K562 (cell line): ENCODE results near the gene EPHA10. TPM values are rescaled to one million over a fixed set of nuclear protein-coding genes. Genes with fewer than 3 reads are reported as not detected.

Experiments
- BRF1 ChIP-seq: IDR thresholded peaks from 3 replicates; pipeline ENCODE4 v1.6.1; 2011; ENCODE audit warnings: borderline replicate concordance, mild to moderate bottlenecking; ENCODE audit not compliant: insufficient read length; ENCODE audit errors: extremely low read depth
- CBFA2T2 ChIP-seq: fragments of 450-650 bp; conservative IDR thresholded peaks from 2 replicates; pipeline ENCODE4 v1.6.1; 2017; ENCODE audit warnings: mild to moderate bottlenecking
- CHAMP1 ChIP-seq: fragments of 450-650 bp; IDR thresholded peaks from 2 replicates; pipeline ENCODE4 v1.6.1; 2016; ENCODE audit warnings: mild to moderate bottlenecking
- CREB3 ChIP-seq: fragments of 450-650 bp; conservative IDR thresholded peaks from 2 replicates; pipeline ENCODE4 v1.6.1; 2016; ENCODE audit warnings: missing genetic modification characterization, low read depth, mild to moderate bottlenecking, missing compliant biosample characterization, moderate library complexity
- KDM1A ChIP-seq, 2 experiments: fragments of 450-650 bp; IDR thresholded peaks; 2 replicates each; pipeline ENCODE4 v1.6.1; 2016; ENCODE audit warnings: mild to moderate bottlenecking in 2 of 2
- LCOR ChIP-seq: sonication (generic); formaldehyde crosslinking; IDR thresholded peaks from 2 replicates; pipeline ENCODE4 v1.8.0; 2022; ENCODE audit warnings: mild to moderate bottlenecking, missing genetic modification reagents
- MLX ChIP-seq, 2 experiments: fragments of 450-650 bp in 1 of 2; sonication (generic) in 1 of 2; formaldehyde crosslinking; conservative IDR thresholded peaks; 2 replicates each; pipeline versions ENCODE4 v1.4.0 to v1.8.1; 2020 to 2022; ENCODE audit warnings: mild to moderate bottlenecking in 1 of 2, missing genetic modification reagents in 1 of 2
- MXD1 ChIP-seq: fragments of 250-450 bp; sonication (Bioruptor Pico); IDR thresholded peaks from 2 replicates; pipeline ENCODE4 v1.8.0; 2021; ENCODE audit warnings: borderline replicate concordance, mild to moderate bottlenecking, moderate library complexity; ENCODE audit not compliant: poor library complexity, severe bottlenecking
- NFXL1 ChIP-seq: fragments of 450-650 bp; formaldehyde crosslinking; IDR thresholded peaks from 2 replicates; pipeline ENCODE4 v1.4.0; 2021; ENCODE audit warnings: mild to moderate bottlenecking
- POLR2A ChIP-seq: fragments of 450-650 bp; conservative IDR thresholded peaks from 2 replicates; pipeline ENCODE4 v1.6.1; 2016
- SIN3B ChIP-seq: fragments of 450-650 bp; IDR thresholded peaks from 2 replicates; pipeline ENCODE4 v1.6.1; 2017; ENCODE audit warnings: low read depth, mild to moderate bottlenecking, moderate library complexity
- ZBTB2 ChIP-seq: fragments of 450-650 bp; IDR thresholded peaks from 2 replicates; pipeline ENCODE4 v1.6.1; 2016; ENCODE audit warnings: antibody characterized with exemption
- ZBTB49 ChIP-seq: sonication (generic); formaldehyde crosslinking; IDR thresholded peaks from 2 replicates; pipeline ENCODE4 v1.8.0; 2022; ENCODE audit warnings: missing genetic modification reagents, mild to moderate bottlenecking, borderline replicate concordance
- ZKSCAN3 ChIP-seq: fragments of 250-450 bp; sonication (Bioruptor Pico); IDR thresholded peaks from 2 replicates; pipeline ENCODE4 v1.4.0; 2020
- ZNF143 ChIP-seq: sonication (generic); formaldehyde crosslinking; IDR thresholded peaks from 2 replicates; pipeline ENCODE4 v1.9.0; 2022; ENCODE audit warnings: mild to moderate bottlenecking, missing genetic modification reagents
- ZNF212 ChIP-seq: fragments of 450-650 bp; formaldehyde crosslinking; IDR thresholded peaks from 2 replicates; pipeline ENCODE4 v1.4.0; 2020; ENCODE audit warnings: mild to moderate bottlenecking
- ZNF695 ChIP-seq: fragments of 450-650 bp; formaldehyde crosslinking; IDR thresholded peaks from 2 replicates; pipeline ENCODE4 v1.4.0; 2020; ENCODE audit warnings: mild to moderate bottlenecking, moderate library complexity
- polyA plus RNA-seq, 8 experiments: library from polyadenylated mRNA; depleted of rRNA in 4 of 8; stranded (reverse) in 5 of 8; unstranded in 3 of 8; fragments of >200 nt; fragmentation: Nextera tagmentation in 2 of 8; fragmentation: Illumina TruSeq in 1 of 8; extraction: Ambion mirVana in 2 of 8; extraction: Trizol in 1 of 8; gene quantifications; 2 replicates each; pipeline versions ENCODE4 v1.2.1 to v1.2.3, GENCODE V29; 2011 to 2014; ENCODE audit warnings: inconsistent platforms in 1 of 8, missing spikeins in 1 of 8
- total RNA-seq, 7 experiments: library from RNA; depleted of rRNA in 6 of 7; stranded (reverse); fragments of >200 nt in 6 of 7; fragmentation: Illumina TruSeq in 2 of 7; extraction: Trizol in 2 of 7; gene quantifications; 2 replicates each; pipeline versions ENCODE4 v1.2.1 to v1.2.3, GENCODE V29; 2011 to 2021; ENCODE audit warnings: low replicate concordance in 1 of 7

EPHA10 gene
- total and polyA plus RNA-seq, 9 of the 15 experiments (the other 6 are each of a cell fraction or from before 2014, with no cell fraction given): 0.03 TPM; not detected in 8

GRCh38 chr1:37795340-37796125 is 30.6 kb upstream of the EPHA10 start (continued):
- TF ChIP-seq ZBTB49 (CRISPR knock-in tag) (peak; percentile 34; the same call in 1 of the 2 replicates), ZBTB2 (no peak), CBFA2T2 (no peak), KDM1A (IDR thresholded peaks at IDR 0.05) (0 out of 4 replicates have a peak, but pooled peaks of 1 of the 2 experiments have one; percentile 6), MXD1 (no peak), CHAMP1 (peak; percentile 87), LCOR (peak; percentile 92), ZKSCAN3 (CRISPR knock-in tag) (no peak), CREB3 (tag) (peak; percentile 58; the same call in 1 of the 2 replicates), SIN3B (no peak), POLR2A (no peak), ZNF212 (no peak), MLX (CRISPR knock-in tag; conservative IDR thresholded peaks at IDR 0.05) (peak in 1 of 2 experiments; percentile 88; a peak in 1 of 4 replicates), ZNF143 (CRISPR knock-in tag) (no peak), NFXL1 (CRISPR knock-in tag) (no peak; the same call in 1 of the 2 replicates), ZNF695 (no peak), BRF1 (no peak)
